GM18868 (cell line): ENCODE measurements around the gene CDCA7L.
A peak's percentile ranks its signal among the peaks of the same experiment; 100 is the strongest.
"Not testable (repeated sequence)": the region's sequence is repeated elsewhere in the genome, so short reads cannot be mapped to it uniquely, and the experiment has no call there.

Experiments used
- ATAC-seq: cut with Tn5 transposase; IDR thresholded peaks from one replicate; pipeline ENCODE4 v1.9.1; 2021; ENCODE audit warnings: mild to moderate bottlenecking, moderate library complexity; ENCODE audit not compliant: unreplicated experiment

The CDCA7L gene

GRCh38 chr7:21944616-21945453 is 864 bp downstream of the CDCA7L start:
- no peak for ATAC-seq

GRCh38 chr7:21943436-21943835 is 2.3 kb downstream of the CDCA7L start:
- ATAC-seq = no peak

- no peak for ATAC-seq
Measured at GRCh38 chr7:21942955-21943354, 2.7 kb downstream of the CDCA7L start.

GRCh38 chr7:21941611-21942141 is 4.0 kb downstream of the CDCA7L start:
- ATAC-seq = peak; percentile 28

GRCh38 chr7:21939858-21940372 is 5.8 kb downstream of the CDCA7L start:
- no peak for ATAC-seq

- peak; percentile 75 for ATAC-seq
Measured at GRCh38 chr7:21939136-21939857, 6.4 kb downstream of the CDCA7L start.

- ATAC-seq = no peak
Measured at GRCh38 chr7:21938463-21938862, 7.2 kb downstream of the CDCA7L start.

GRCh38 chr7:21934808-21935207 is 10.9 kb downstream of the CDCA7L start:
- ATAC-seq = no peak

- ATAC-seq = not testable (repeated sequence)
Measured at GRCh38 chr7:21933293-21933692, 12.4 kb downstream of the CDCA7L start.

- no peak for ATAC-seq
Measured at GRCh38 chr7:21927693-21928092, 18.0 kb downstream of the CDCA7L start.

GRCh38 chr7:21926448-21926847 is 19.3 kb downstream of the CDCA7L start:
- no peak for ATAC-seq

GRCh38 chr7:21923658-21924057 is 22.0 kb downstream of the CDCA7L start:
- no peak for ATAC-seq

- no peak for ATAC-seq
Measured at GRCh38 chr7:21922605-21923004, 23.1 kb downstream of the CDCA7L start.

- no peak for ATAC-seq
Measured at GRCh38 chr7:21920936-21921335, 24.8 kb downstream of the CDCA7L start.

- ATAC-seq = no peak
Measured at GRCh38 chr7:21918216-21918615, 27.5 kb downstream of the CDCA7L start.

GRCh38 chr7:21916629-21917028 is 29.1 kb downstream of the CDCA7L start:
- no peak for ATAC-seq

- no peak for ATAC-seq
Measured at GRCh38 chr7:21916176-21916575, 29.5 kb downstream of the CDCA7L start.

GRCh38 chr7:21915140-21915539 is 30.6 kb downstream of the CDCA7L start:
- no peak for ATAC-seq

- no peak for ATAC-seq
Measured at GRCh38 chr7:21914671-21915070, 31.0 kb downstream of the CDCA7L start.

GRCh38 chr7:21912931-21913780 is 32.5 kb downstream of the CDCA7L start:
- ATAC-seq = no peak

- ATAC-seq = no peak
Measured at GRCh38 chr7:21912305-21912704, 33.4 kb downstream of the CDCA7L start.
